Ovary (tissue), 10 donors: ENCODE results near the gene CCL13. TPM values are rescaled to one million over a fixed set of nuclear protein-coding genes. Genes with fewer than 3 reads are reported as not detected.

Experiments
- DNase-seq, 5 donors: peaks; one replicate each; pipeline ENCODE4 v3.0.0-alpha.2; 2019 to 2020
- H3K27ac ChIP-seq, 2 donors: fragments of 200-600 bp; one replicate each; pipeline versions ENCODE4 v1.5.1 to v1.8.0; 2019 to 2022
- H3K27me3 ChIP-seq: fragments of 200-600 bp; one replicate; pipeline ENCODE4 v1.8.0; 2022
- H3K36me3 ChIP-seq: fragments of 200-600 bp; sonication (generic); one replicate; pipeline ENCODE4 v1.5.1; 2019
- H3K4me1 ChIP-seq: one replicate; pipeline ENCODE4 v1.8.1; 2013; ENCODE audit warnings: mild to moderate bottlenecking, moderate library complexity; ENCODE audit not compliant: insufficient read depth
- H3K4me3 ChIP-seq: fragments of 200-600 bp; sonication (generic); one replicate; pipeline ENCODE4 v1.5.1; 2017
- H3K9me3 ChIP-seq, 2 donors: fragments of 200-600 bp in 1 of 2; sonication (generic) in 1 of 2; one replicate each; pipeline versions ENCODE4 v1.5.1 to v1.8.1; 2013 to 2019; ENCODE audit warnings: mild to moderate bottlenecking in 1 of 2, moderate library complexity in 1 of 2
- EP300 ChIP-seq: sonication (generic); formaldehyde crosslinking; IDR thresholded peaks from one replicate; pipeline ENCODE4 v1.6.1; 2017; ENCODE audit warnings: antibody characterized with exemption
- POLR2A ChIP-seq: fragments of 450-650 bp; IDR thresholded peaks from one replicate; pipeline ENCODE4 v1.6.1; 2017; ENCODE audit warnings: antibody characterized with exemption, mild to moderate bottlenecking, moderate library complexity
- WGBS, 3 donors: extraction: QIAGEN DNeasy Blood & Tissue Kit in 1 of 3; methylation state at CpG; one replicate each; pipeline versions ENCODE4 v1.1.5 to v1.1.7; 2013 to 2017; 5-methylcytosine and 5-hydroxymethylcytosine counted together
- intact Hi-C, 4 donors: fragments of 100-400 bp; cut with DNase I; formaldehyde crosslinking; loops; one replicate each; pipeline versions ENCODE4 v1.11.0 to v1.15.1; 2022 to 2023
- long read RNA-seq, 3 donors: library from polyadenylated mRNA in 2 of 3; unstranded in 2 of 3; transcript quantifications; one replicate each; pipeline ENCODE4 v2.0.0 and lab custom pipeline, GENCODE V29; 2021 to 2026
- polyA plus RNA-seq, 2 donors: library from polyadenylated mRNA; stranded (reverse); fragments of 200-250 nt in 1 of 2; fragments of 350-450 nt in 1 of 2; fragmentation: Illumina TruSeq in 1 of 2; extraction: RNeasy Lipid Tissue Mini Kit (QIAGEN cat#74804) in 1 of 2; gene quantifications; one replicate each; pipeline ENCODE4 v1.2.3, GENCODE V29; 2013 to 2014
- total RNA-seq, 7 donors: library from RNA; depleted of rRNA in 2 of 7; stranded (reverse); fragments of >200 nt in 2 of 7; fragmentation: NEBNext Ultra II Directional in 3 of 7; extraction: Animal tissue kit (Norgen Biotek cat#: 25700) in 3 of 7; gene quantifications; one replicate each; pipeline versions ENCODE4 v1.1.0 to v1.2.4, GENCODE V29; 2016 to 2023
- TF ChIP-seq, protein P1 (sequence below), 3 donors: fragments of 450-650 bp in 2 of 3; fragments of 200-600 bp in 1 of 3; IDR thresholded peaks; one replicate each; pipeline versions ENCODE4 v1.5.1 to v1.8.0; 2016 to 2022; ENCODE audit warnings: antibody characterized with exemption in 3 of 3, mild to moderate bottlenecking in 1 of 3
- donor health status: DM: no; HTN: no; CAD: no; lungs with moderate emphysema.
- donor health status: DM: no; HTN: no; CAD: no.
- donor health status: Bipolar disorder and iron deficiency.
- donor health status: DM: yes; HTN: yes; CAD: no.
- donor health status: DM: no; HTN: no; CAD: no.
- donor health status: DM: yes; HTN: yes; CAD: no.

Gene CCL13
- total RNA-seq (1 to 10 TPM in 1 of 7 donors, under 1 TPM in 2, not detected in 4; 0.47 to 1.1 (median 0.57) TPM), polyA plus RNA-seq (1 to 10 TPM in 1 of 2 donors, under 1 TPM in 1; 0.59 to 5.1 TPM)
- long read RNA-seq, donor 1: 0 reads
- long read RNA-seq, donor 2: 0 reads
- long read RNA-seq, donor 3, partial matches to known transcripts: 0 of 1 reads
- long read RNA-seq, donor 3, other reads (novel, unspliced or antisense): 0 of 1 reads

DNA sequence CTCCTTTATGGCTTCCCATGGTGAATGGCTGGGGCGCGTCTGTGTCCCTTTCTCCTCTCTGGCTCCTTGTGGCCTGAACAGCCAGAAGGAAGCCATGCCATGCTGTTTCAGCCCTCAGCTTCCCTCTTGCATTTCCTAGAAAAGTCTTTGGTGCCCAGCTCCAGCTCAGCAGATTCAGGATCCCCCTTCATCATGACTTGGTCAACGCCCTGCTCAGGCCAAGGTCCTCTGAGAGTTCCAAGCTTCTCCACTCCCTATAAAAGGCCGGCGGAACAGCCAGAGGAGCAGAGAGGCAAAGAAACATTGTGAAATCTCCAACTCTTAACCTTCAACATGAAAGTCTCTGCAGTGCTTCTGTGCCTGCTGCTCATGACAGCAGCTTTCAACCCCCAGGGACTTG is at the start of gene CCL13:
CCL13 (plus strand) TSS at position 287 of the 400 bp plus-strand sequence; CDS start at position 334, 47 bp downstream.
- H3K27ac ChIP-seq: no peak within 1 kb of the TSS
- WGBS, 3 donors: 91 to 96% (median 93%) methylated on average over 5 of the region's 5 CpGs
- no peaks in the 10 kb centered on the region for H3K9me3 ChIP-seq
- H3K4me1 ChIP-seq: no peaks in the 10 kb centered on the region
- H3K27me3 ChIP-seq: no peaks in the 10 kb centered on the region
- H3K36me3 ChIP-seq: no peaks in the 10 kb centered on the region
- intact Hi-C loops: no loop called here
- TF ChIP-seq EP300: no peak
- TF ChIP-seq POLR2A: no peak
- TF ChIP-seq, protein P1, sequence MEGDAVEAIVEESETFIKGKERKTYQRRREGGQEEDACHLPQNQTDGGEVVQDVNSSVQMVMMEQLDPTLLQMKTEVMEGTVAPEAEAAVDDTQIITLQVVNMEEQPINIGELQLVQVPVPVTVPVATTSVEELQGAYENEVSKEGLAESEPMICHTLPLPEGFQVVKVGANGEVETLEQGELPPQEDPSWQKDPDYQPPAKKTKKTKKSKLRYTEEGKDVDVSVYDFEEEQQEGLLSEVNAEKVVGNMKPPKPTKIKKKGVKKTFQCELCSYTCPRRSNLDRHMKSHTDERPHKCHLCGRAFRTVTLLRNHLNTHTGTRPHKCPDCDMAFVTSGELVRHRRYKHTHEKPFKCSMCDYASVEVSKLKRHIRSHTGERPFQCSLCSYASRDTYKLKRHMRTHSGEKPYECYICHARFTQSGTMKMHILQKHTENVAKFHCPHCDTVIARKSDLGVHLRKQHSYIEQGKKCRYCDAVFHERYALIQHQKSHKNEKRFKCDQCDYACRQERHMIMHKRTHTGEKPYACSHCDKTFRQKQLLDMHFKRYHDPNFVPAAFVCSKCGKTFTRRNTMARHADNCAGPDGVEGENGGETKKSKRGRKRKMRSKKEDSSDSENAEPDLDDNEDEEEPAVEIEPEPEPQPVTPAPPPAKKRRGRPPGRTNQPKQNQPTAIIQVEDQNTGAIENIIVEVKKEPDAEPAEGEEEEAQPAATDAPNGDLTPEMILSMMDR (IDR thresholded peaks at IDR 0.05): no peak
- no peak within 1 kb of the TSS for H3K4me3 ChIP-seq
- no peak for DNase-seq

DNA sequence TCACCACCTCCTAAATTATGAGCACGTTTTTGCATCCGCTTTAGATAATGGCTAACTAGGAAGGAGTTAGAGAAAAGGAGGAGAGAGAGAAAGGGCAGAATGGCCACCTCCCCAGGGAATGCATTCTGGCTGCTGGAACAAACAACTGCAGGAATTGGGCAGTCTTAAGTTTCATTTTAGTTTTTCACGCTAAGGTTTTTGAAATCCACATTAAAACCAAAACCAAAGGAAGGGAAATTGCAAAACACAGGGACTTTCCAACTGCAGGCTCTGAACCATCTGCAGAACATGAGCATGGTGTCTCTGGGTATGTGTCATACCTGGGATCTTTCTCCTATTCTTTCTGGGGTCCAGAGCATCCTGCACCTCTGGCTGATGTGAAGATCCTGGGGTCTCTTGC is 49.2 kb upstream of the CCL13 start:
- H3K4me3 ChIP-seq: no peak overlapping the region
- DNase-seq: peak in 1 of 5 donors; percentile 29
- H3K4me1 ChIP-seq: peaks cover 2% of the 10 kb centered on the region
- TF ChIP-seq EP300 (no peak), POLR2A (no peak)
- TF ChIP-seq, protein P1 (IDR thresholded peaks at IDR 0.05): no peak
- H3K27ac ChIP-seq: no peak overlapping the region
- no peaks in the 10 kb centered on the region for H3K27me3 ChIP-seq
- intact Hi-C loops: loop anchor here in 1 of 4 donors (10.0 kb wide), 1 partner anchor 102 kb away; no protein-coding TSS in a partner anchor
- WGBS, 3 donors: 24 to 28% (median 26%) methylated on average over 3 of the region's 3 CpGs
- H3K36me3 ChIP-seq: no peaks in the 10 kb centered on the region
- H3K9me3 ChIP-seq: no peaks in the 10 kb centered on the region

DNA sequence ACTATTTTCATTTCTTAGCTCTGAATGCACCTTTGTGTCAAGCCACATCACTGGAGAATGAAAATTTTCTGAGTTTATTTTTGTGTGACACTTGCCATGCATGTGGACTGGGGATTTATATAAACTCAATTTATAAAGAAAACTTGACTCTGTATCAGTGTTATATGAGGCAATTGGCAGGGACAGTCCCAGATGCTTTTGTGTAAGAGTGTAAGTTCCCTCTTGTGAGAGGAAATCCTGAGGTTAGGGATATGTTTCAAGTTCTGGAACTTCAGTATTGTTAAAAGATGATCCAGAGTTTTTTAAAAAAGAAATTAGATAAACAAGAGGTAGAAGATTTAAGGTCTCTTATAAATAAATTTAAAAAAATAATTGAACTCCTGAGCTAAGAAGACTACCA is 47.9 kb upstream of the CCL13 start:
- no peak overlapping the region for H3K4me3 ChIP-seq
- H3K27me3 ChIP-seq: no peaks in the 10 kb centered on the region
- no peak overlapping the region for H3K27ac ChIP-seq
- DNase-seq: no peak
- TF ChIP-seq, protein P1 (IDR thresholded peaks at IDR 0.05): no peak
- TF ChIP-seq POLR2A (no peak), EP300 (no peak)
- H3K9me3 ChIP-seq: no peaks in the 10 kb centered on the region
- H3K4me1 ChIP-seq: peaks cover 2% of the 10 kb centered on the region
- intact Hi-C loops: loop anchor here in 1 of 4 donors (10.0 kb wide), 1 partner anchor 104 kb away; no protein-coding TSS in a partner anchor
- H3K36me3 ChIP-seq: no peaks in the 10 kb centered on the region

DNA sequence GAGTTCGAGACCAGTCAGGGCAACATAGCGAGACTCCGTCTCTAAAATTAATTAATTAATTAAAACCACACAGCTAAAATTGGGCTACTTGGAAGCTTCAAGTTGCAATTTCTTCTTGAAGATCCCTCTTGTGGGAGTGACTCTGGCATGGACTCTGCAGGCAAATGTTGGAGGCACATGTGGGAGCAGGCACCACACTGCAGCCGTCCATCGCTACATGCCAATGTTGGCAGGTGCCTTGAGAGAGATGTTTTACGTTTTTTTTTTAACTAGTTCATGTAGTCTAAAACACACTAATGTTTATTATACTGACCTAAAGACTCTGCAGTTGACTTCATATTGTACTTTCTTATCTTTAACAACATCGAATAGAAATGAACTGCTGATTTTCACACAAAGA is 45.0 kb upstream of the CCL13 start:
- DNase-seq: no peak
- intact Hi-C loops: no loop called here
- Histone ChIP-seq H3K27ac (no peak overlapping the region), H3K4me3 (no peak overlapping the region), H3K36me3 (no peaks in the 10 kb centered on the region), H3K9me3 (no peaks in the 10 kb centered on the region), H3K27me3 (no peaks in the 10 kb centered on the region), H3K4me1 (peaks cover 2% of the 10 kb centered on the region)
- TF ChIP-seq POLR2A (no peak), EP300 (no peak)
- TF ChIP-seq, protein P1 (IDR thresholded peaks at IDR 0.05): no peak
- 67 to 68% (median 67%) methylated on average over 7 of the region's 7 CpGs for WGBS, 3 donors
